Ovary (tissue), 3 donors: ENCODE measurements around the gene ERFE.

Experiments used
- EP300 ChIP-seq: sonication (generic); formaldehyde crosslinking; IDR thresholded peaks from one replicate; pipeline ENCODE4 v1.6.1; 2017; ENCODE audit warnings: antibody characterized with exemption
- POLR2A ChIP-seq: fragments of 450-650 bp; IDR thresholded peaks from one replicate; pipeline ENCODE4 v1.6.1; 2017; ENCODE audit warnings: antibody characterized with exemption, mild to moderate bottlenecking, moderate library complexity
- TF ChIP-seq, protein P1 (sequence below), 3 donors: fragments of 450-650 bp in 2 of 3; fragments of 200-600 bp in 1 of 3; IDR thresholded peaks; one replicate each; pipeline versions ENCODE4 v1.5.1 to v1.8.0; 2016 to 2022; ENCODE audit warnings: antibody characterized with exemption in 3 of 3, mild to moderate bottlenecking in 1 of 3
- donor health status: DM: no; HTN: no; CAD: no.

DNA sequence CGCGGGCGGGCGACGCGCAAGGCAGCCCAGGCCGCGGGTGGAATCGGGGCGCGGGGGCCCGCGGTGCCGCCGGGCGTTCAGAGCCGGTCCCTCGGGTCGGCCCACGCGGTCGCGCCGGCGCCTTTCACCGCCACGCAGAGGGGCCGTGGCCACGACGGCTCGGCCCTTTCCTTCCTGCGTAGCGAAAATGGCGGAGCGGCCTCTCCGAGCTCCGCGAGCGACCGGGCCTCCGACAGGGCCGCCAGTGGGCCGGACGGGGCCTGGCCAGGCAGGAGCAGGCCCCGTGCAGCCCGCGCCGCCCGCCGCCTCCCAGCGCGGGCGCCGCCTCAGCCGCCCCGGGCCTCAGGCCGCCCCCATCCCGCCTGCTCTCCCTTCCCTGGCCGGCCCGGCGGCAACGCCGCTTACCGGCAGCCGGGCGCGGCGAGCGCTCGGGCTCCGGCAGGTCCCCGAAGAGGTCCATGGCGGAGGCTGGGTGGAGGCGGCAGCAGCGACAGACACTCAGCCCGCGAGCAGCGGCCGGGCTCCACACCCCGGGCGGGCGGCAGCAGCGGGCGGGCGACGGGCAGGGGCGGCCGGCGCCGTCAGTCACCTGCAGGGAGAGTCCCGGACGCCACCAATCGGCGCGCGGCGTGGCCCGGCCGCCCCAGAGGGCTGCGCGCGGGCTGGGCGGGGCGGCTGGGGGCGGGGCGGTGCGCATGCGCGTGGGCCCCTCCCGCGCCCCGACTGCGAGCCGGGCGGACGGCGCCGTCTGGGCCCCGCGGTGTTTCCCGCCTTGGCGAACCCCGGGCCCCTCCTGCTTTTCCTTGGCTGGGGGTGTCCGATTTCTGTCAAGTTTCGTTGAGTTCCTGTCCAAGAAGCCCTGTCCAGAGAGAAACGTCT lies 44.6 kb downstream of the ERFE start, which contains the start of gene ILKAP:
- TF ChIP-seq, protein P1, sequence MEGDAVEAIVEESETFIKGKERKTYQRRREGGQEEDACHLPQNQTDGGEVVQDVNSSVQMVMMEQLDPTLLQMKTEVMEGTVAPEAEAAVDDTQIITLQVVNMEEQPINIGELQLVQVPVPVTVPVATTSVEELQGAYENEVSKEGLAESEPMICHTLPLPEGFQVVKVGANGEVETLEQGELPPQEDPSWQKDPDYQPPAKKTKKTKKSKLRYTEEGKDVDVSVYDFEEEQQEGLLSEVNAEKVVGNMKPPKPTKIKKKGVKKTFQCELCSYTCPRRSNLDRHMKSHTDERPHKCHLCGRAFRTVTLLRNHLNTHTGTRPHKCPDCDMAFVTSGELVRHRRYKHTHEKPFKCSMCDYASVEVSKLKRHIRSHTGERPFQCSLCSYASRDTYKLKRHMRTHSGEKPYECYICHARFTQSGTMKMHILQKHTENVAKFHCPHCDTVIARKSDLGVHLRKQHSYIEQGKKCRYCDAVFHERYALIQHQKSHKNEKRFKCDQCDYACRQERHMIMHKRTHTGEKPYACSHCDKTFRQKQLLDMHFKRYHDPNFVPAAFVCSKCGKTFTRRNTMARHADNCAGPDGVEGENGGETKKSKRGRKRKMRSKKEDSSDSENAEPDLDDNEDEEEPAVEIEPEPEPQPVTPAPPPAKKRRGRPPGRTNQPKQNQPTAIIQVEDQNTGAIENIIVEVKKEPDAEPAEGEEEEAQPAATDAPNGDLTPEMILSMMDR (IDR thresholded peaks at IDR 0.05): no peak
- peak; percentile 68 for TF ChIP-seq POLR2A
- TF ChIP-seq EP300: no peak
